GM12878 (cell line): ENCODE data around the gene AKR1A1. TPM values are rescaled to one million over a fixed set of nuclear protein-coding genes. Genes with fewer than 3 reads are reported as not detected.

ENCODE experiments used
- ATF7 ChIP-seq: fragments of 450-650 bp; IDR thresholded peaks from 2 replicates; pipeline ENCODE4 v1.6.1; 2016; ENCODE audit warnings: low read depth, mild to moderate bottlenecking
- BCL11A ChIP-seq: IDR thresholded peaks from 2 replicates; pipeline ENCODE4 v1.6.1; 2011; ENCODE audit warnings: low read depth, low read length
- CBX5 ChIP-seq: sonication (generic); IDR thresholded peaks from 2 replicates; pipeline ENCODE4 v1.6.1; 2016; ENCODE audit warnings: low read depth, moderate library complexity, mild to moderate bottlenecking, inconsistent platforms
- CREM ChIP-seq: IDR thresholded peaks from 2 replicates; pipeline ENCODE4 v1.6.1; 2014; ENCODE audit warnings: antibody characterized with exemption, low read depth
- HDGF ChIP-seq: fragments of 450-650 bp; IDR thresholded peaks from 2 replicates; pipeline ENCODE4 v1.6.1; 2016; ENCODE audit warnings: antibody characterized with exemption
- JUND ChIP-seq: IDR thresholded peaks from 2 replicates; pipeline ENCODE4 v1.6.1; 2012; ENCODE audit warnings: low read depth, mild to moderate bottlenecking, low read length, improper control_type of control experiment, moderate library complexity
- KAT2A ChIP-seq: conservative IDR thresholded peaks from 2 replicates; pipeline ENCODE4 v1.6.1; 2011; ENCODE audit warnings: low read depth, low read length; ENCODE audit not compliant: control insufficient read depth
- LARP7 ChIP-seq: fragments of 450-650 bp; IDR thresholded peaks from 2 replicates; pipeline ENCODE4 v1.6.1; 2017; ENCODE audit warnings: mild to moderate bottlenecking
- NR2C2 ChIP-seq: IDR thresholded peaks from 2 replicates; pipeline ENCODE4 v1.6.1; 2011; ENCODE audit warnings: borderline replicate concordance, low read depth; ENCODE audit not compliant: control insufficient read depth, insufficient read length
- PKNOX1 ChIP-seq: fragments of 450-650 bp; IDR thresholded peaks from 2 replicates; pipeline ENCODE4 v1.6.1; 2016; ENCODE audit warnings: mild to moderate bottlenecking
- POLR2A ChIP-seq: IDR thresholded peaks from 2 replicates; pipeline ENCODE4 v1.6.1; 2011; ENCODE audit warnings: low read depth, mild to moderate bottlenecking, low read length
- POLR2AphosphoS5 ChIP-seq: IDR thresholded peaks from 2 replicates; pipeline ENCODE4 v1.6.1; 2011; ENCODE audit warnings: mild to moderate bottlenecking, low read length, inconsistent platforms
- RBBP5 ChIP-seq: fragments of 200-600 bp; sonication (generic); conservative IDR thresholded peaks from 2 replicates; pipeline ENCODE4 v1.6.1; 2016
- RFX5 ChIP-seq: IDR thresholded peaks from 2 replicates; pipeline ENCODE4 v1.6.1; 2011; ENCODE audit warnings: low read depth, low read length, improper control_type of control experiment
- SIX5 ChIP-seq: IDR thresholded peaks from 2 replicates; pipeline ENCODE4 v1.6.1; 2011; ENCODE audit warnings: mild to moderate bottlenecking, low read depth, low read length, moderate library complexity; ENCODE audit not compliant: severe bottlenecking
- SP1 ChIP-seq: IDR thresholded peaks from one replicate; pipeline ENCODE4 v1.6.1; 2011; ENCODE audit warnings: low read depth, low read length
- SUPT20H ChIP-seq: IDR thresholded peaks from 2 replicates; pipeline ENCODE4 v1.6.1; 2011; ENCODE audit warnings: low read depth, mild to moderate bottlenecking, low read length, moderate library complexity, borderline replicate concordance; ENCODE audit not compliant: control insufficient read depth
- SUZ12 ChIP-seq: fragments of 200-600 bp; sonication (generic); IDR thresholded peaks from one replicate; pipeline ENCODE4 v1.6.1; 2018; ENCODE audit warnings: antibody characterized with exemption, mild to moderate bottlenecking; ENCODE audit not compliant: unreplicated experiment
- TCF3 ChIP-seq: IDR thresholded peaks from 2 replicates; pipeline ENCODE4 v1.6.1; 2012; ENCODE audit warnings: low read depth, mild to moderate bottlenecking, low read length, borderline replicate concordance; ENCODE audit not compliant: insufficient read depth
- ZNF24 ChIP-seq: fragments of 450-650 bp; IDR thresholded peaks from 2 replicates; pipeline ENCODE4 v1.6.1; 2017; ENCODE audit warnings: antibody characterized with exemption, mild to moderate bottlenecking
- ZNF687 ChIP-seq: fragments of 450-650 bp; IDR thresholded peaks from 2 replicates; pipeline ENCODE4 v1.6.1; 2017; ENCODE audit warnings: mild to moderate bottlenecking, moderate library complexity
- polyA plus RNA-seq, 11 experiments: library from polyadenylated mRNA; depleted of rRNA in 4 of 11; unstranded in 6 of 11; stranded (reverse) in 5 of 11; fragments of >200 nt; fragmentation: Nextera tagmentation in 4 of 11; fragmentation: Illumina TruSeq in 1 of 11; extraction: Ambion mirVana in 4 of 11; extraction: Trizol in 1 of 11; gene quantifications; 1 replicate in 1 of 11; 2 replicates in 10 of 11; pipeline versions ENCODE4 v1.2.1 to v1.2.3, GENCODE V29; 2011 to 2016; ENCODE audit warnings: inconsistent platforms in 2 of 11, missing spikeins in 2 of 11, low read depth in 1 of 11
- total RNA-seq, 4 experiments: library from RNA; depleted of rRNA in 3 of 4; stranded (reverse); fragments of >200 nt in 3 of 4; fragmentation: Illumina TruSeq in 1 of 4; extraction: Trizol in 1 of 4; gene quantifications; 2 replicates each; pipeline versions ENCODE4 v1.2.1 to v1.2.3, GENCODE V29; 2013 to 2021
- TF ChIP-seq, protein P1 (sequence below): IDR thresholded peaks from 2 replicates; pipeline ENCODE4 v1.6.1; 2011; ENCODE audit warnings: borderline replicate concordance, low read depth, mild to moderate bottlenecking, moderate library complexity, low read length; ENCODE audit not compliant: insufficient read depth, poor library complexity, severe bottlenecking
- TF ChIP-seq, protein P2 (sequence below): fragments of 450-650 bp; formaldehyde crosslinking; IDR thresholded peaks from 2 replicates; pipeline ENCODE4 v1.4.0; 2022; ENCODE audit warnings: mild to moderate bottlenecking, moderate library complexity

The AKR1A1 gene
- total and polyA plus RNA-seq, 10 of the 15 experiments (the other 5 are each of a cell fraction or from before 2014, with no cell fraction given): 187 to 335 (median 241) TPM

DNA sequence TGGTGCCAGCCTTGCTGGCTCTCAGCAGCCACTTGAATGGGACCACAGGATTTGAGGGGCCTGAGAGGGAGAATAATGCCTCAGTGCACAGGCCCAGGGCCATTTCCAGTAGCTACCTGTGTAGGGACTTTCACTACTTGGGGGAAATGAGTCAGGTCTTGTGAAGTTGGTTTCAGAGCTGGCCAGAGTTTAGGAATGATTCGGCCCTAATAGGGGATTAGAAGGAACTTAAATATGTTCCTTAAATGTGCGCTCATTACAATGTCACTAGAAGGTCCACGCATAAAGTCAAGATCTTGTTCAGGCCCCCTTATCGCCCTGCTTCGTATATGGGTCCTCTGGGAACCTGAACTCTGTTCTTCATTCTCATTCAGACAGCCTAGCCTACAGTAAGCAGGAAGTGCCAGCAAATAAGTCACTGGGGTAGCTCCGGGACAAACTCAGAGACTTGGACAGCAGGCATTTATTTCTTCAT, 5.6 kb upstream of the AKR1A1 start (continued):
- TF ChIP-seq, protein P1, sequence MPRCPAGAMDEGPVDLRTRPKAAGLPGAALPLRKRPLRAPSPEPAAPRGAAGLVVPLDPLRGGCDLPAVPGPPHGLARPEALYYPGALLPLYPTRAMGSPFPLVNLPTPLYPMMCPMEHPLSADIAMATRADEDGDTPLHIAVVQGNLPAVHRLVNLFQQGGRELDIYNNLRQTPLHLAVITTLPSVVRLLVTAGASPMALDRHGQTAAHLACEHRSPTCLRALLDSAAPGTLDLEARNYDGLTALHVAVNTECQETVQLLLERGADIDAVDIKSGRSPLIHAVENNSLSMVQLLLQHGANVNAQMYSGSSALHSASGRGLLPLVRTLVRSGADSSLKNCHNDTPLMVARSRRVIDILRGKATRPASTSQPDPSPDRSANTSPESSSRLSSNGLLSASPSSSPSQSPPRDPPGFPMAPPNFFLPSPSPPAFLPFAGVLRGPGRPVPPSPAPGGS: peak; percentile 76
- TF ChIP-seq CBX5: no peak; the same call in 1 of the 2 replicates
- no peak for TF ChIP-seq NR2C2
- TF ChIP-seq KAT2A: no peak
- TF ChIP-seq TCF3: peak; percentile 50; the same call in 1 of the 2 replicates
- no peak for TF ChIP-seq SUZ12
- TF ChIP-seq, protein P2, sequence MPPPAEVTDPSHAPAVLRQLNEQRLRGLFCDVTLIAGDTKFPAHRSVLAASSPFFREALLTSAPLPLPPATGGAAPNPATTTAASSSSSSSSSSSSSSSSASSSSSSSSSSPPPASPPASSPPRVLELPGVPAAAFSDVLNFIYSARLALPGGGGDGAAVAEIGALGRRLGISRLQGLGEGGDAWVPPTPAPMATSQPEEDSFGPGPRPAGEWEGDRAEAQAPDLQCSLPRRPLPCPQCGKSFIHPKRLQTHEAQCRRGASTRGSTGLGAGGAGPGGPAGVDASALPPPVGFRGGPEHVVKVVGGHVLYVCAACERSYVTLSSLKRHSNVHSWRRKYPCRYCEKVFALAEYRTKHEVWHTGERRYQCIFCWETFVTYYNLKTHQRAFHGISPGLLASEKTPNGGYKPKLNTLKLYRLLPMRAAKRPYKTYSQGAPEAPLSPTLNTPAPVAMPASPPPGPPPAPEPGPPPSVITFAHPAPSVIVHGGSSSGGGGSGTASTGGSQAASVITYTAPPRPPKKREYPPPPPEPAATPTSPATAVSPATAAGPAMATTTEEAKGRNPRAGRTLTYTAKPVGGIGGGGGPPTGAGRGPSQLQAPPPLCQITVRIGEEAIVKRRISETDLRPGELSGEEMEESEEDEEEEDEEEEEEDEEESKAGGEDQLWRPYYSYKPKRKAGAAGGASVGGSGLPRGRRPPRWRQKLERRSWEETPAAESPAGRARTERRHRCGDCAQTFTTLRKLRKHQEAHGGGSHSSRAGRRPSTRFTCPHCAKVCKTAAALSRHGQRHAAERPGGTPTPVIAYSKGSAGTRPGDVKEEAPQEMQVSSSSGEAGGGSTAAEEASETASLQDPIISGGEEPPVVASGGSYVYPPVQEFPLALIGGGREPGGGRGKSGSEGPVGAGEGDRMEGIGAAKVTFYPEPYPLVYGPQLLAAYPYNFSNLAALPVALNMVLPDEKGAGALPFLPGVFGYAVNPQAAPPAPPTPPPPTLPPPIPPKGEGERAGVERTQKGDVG: no peak
- no peak for TF ChIP-seq JUND
- TF ChIP-seq CREM: peak; percentile 81
- TF ChIP-seq BCL11A: peak; percentile 87
- no peak for TF ChIP-seq ZNF687
- TF ChIP-seq HDGF: no peak
- TF ChIP-seq SP1: peak; percentile 55
- no peak for TF ChIP-seq SUPT20H
- TF ChIP-seq POLR2A: no peak
- TF ChIP-seq SIX5: no peak
- TF ChIP-seq LARP7: no peak
- TF ChIP-seq ZNF24: no peak
- TF ChIP-seq POLR2AphosphoS5: no peak
- TF ChIP-seq ATF7: peak; percentile 49; the same call in 1 of the 2 replicates
- TF ChIP-seq RFX5: no peak
- TF ChIP-seq RBBP5: no peak
- no peak for TF ChIP-seq PKNOX1
